ENCODE measurements around the gene NFIA.
A peak's percentile ranks its signal among the peaks of the same experiment; 100 is the strongest.

NFIA gene

DNA sequence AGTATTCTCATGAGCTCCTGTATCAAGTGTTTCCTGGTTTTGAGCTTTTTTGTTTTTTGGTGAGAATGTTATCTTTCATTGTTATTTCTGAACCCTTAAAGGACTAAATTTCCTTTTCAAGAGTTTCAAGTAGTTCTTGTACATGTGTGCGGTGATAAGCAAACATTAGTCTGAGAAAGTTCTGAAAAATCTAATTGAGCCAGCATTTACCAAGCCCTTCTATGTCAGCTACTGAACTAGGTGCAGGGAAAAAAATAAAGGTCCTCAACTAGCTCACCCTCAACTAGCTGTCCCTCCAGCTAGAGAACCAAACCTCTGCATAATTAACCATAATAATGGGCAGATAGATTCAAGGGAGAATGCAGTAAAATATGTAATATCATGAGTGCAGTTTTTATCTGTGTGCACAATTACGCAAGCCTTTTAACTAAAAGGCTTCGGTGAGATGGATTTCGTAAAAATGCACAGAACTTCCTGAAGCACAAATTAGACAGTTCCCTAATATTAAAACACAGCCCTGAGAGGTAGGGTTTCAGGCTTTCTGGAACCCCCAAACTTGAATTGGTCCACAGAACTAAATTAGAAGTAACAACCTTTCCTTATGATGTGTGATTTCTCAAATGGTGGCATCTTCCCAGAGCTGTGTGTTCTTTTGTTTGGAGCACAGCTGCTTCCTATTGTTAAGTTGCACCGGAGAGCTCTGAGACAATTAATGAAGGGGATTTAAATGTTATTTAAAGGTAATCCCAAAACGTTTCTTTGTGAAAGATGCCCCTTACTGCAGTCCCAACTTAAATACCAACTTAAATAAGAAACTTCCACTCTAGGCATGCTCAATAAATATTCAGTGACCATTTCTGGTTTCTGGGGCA, 165.8 kb downstream of the NFIA start:
- DNase-seq: no peak

DNA sequence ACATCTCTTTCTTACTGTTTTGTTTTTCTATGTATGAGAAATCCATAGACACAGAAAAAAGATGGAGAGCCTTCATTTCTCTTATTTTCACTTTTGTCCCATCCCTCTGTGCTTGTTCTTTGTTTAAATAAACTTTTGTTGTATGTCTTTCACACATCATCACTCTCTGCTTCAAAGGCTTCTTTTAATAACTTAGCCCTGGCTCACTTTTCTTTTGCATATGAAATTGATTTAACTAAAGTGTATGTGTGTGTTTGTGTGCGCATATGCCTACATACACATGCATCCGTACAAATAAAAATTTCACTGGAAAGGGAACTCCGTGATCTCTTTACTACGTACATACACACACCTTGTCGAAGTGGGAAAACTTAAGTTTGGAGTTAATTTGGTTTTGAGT, 168.6 kb downstream of the NFIA start:
- DNase-seq: no peak

DNA sequence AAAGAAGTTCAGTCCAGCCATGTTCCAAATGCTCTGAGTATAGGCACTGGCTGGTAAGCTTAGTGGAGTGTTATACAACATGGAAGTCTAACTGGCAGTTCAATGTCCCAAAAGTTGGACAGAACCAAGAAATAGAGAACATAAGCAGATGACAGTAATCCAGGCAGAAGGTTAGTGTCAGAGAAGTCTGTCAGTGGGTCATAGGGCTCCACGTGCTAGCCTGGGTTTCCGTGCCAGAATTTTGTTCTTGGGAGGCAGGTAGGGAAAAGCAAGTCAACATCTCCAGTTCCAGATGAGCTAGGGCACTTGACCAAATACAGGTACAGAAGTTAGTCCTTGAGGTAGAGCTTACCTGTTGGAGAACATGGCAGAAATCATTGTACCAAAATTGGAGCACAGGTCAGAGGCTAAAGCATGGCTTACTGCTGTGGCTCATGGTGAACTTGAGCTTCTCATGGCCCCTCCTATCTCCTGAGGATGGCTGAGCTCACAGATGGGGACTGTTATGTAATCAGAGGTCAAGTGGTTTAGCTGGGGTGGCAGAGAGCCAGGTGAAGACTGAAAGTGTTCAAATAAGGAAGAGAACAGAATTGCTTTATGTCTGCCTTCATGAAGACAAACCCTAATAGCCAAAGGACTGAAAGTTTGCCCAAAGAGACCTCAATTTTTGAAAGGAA, 170.8 kb downstream of the NFIA start:
- DNase-seq: no peak

DNA sequence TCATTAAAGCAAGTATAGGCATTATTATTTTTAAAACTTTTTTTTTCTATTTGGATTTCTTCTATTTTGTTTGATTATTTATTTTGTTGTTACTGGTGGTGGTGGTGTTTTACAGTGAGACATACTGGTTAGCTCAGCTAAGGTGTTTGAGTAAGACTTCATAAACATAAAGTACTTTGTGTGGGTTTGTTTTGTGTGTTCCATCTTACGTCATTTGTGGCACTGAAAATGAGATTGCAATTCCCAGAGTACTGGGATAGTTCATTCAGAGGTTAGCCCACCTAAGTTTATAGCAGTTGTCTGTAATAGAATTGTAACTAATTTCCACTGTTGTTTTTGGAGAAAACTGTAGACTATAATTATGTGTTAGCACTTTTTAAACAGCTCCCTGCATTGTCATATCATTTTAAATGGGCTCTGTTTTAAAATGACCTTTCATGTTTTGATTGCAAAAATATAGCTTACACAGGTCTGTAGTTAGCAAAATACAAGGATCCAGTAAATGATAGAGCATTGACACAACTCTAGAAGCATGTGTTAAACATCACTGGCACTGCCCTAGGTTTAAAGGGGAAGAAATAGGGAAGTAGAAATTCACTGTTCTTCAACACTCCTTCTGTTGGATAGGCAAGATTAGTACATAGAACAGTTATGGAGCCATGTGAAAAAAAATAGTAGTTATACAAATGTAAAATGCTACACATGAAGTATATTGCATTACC, 171.7 kb downstream of the NFIA start:
- no peak for DNase-seq

DNA sequence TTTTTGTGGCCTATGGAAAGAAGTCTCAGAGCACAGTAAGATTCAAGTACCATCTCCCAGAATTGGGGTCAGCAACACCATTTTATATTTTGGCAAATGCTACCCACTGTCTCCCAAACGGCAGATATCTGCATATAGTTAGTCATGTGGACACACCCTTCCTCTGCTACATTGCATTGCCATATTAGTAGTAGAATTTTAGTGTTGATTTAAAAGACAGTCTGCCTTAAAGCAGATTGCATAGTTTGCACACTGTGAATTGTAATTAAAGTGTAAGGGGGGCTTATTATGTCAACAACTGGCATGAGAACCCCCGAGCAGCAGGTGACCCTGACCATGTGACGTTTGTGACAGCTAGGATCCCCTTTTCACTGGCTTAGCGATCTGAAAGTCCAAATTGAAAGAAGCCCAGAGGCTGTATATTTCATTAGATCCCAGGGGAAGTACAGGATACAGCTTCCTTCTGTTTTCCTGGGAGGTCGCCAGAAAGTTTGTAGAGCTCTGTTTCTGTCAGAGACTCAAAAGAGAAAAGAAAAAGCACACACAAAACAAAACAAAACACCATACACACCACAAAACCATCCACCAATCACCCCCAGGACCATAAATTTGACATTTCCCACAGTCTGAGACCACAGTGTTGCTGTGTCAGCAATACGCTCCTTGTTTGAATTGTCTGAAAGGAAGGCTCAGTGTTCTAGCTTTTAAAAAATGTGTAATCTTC, 172.4 kb downstream of the NFIA start:
- peak; percentile 35 for DNase-seq

DNA sequence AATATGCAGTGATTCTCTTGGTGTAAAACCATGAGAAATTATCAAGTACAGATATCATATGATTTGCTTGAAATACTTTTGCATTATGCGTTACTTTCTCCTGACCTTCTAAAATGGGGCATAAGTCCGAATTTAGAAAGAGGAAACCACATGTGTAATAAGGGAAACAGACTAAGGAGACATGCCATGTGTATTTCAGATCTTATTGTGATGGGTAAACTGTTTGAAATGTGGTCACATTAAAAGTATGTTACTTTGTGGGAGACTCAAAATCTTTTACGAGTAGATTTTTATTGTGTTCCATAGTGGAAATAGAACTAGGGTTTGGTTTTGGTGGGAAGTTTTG, 173.0 kb downstream of the NFIA start:
- no peak for DNase-seq

DNA sequence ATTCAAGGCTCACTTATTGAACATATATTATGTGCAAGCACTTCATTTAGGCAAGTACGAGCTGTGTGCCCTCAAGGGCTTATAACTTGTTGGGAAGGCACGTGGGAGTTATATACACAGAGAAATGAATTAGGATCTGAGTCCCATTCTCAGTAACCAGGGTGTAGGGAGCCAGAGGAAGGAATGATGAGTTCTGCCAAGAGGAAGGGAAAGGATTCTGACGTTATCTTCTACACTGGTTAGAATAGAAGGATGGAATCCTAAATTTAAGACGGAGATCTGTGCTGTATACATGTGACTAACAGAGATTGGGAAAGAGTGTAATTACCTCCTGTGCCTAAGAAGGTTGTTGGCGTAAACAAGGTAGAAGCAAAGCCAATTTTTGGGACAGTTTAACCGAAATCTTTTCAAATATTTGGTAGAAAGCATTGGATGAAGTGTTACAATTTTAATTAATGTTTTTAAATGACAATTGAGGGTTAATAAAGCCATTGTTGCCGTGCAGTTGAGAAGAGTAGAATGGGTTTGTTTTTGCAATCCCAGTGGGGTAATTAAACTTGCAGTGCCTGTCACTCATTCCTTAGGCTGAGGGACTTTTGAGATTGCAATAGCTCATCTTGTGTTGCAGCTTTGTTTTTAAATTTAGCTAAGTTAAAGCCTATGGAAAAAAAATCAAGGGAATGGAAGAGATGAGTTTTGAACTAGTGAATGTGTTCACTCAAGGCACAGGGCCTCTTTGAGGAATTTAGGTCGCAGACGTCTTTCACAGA, 177.2 kb downstream of the NFIA start:
- no peak for DNase-seq

DNA sequence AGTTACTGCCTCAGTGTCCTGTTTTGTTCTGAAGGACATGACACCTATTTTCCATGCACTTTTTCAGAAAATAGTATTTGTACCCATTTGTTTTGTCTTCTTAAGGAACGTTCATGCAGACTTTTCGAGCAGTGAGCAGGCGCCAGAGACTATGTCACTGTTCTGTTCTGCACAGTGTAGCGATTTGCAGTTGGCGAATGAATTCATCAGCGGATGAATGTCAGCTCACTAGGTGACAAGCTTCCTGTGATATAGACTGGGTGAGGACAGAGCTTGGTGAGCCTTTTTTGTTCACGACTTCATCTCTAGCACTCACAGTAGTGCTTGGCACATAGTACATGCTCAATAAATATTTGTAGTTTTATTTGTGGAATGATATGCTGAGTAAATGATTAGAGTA, 177.8 kb downstream of the NFIA start:
- DNase-seq: no peak

DNA sequence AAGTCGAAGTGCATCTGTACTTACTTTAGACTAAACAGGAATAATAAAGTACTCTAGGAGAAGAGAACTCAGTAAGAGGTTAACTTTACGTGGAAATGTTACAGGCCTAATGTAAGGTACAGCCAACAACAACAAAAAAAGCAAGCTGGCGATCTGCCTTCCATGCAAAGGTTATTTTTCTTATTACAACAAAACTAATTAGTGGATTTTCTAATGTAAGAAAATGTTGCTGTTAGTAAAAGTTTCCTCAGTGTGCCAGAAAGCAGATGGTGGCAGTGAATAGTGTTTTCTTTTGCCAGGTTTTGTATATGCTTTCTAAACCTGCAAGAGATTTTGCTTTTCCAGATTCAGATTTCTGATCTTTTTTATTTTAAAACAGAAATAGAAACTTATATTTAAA, 179.2 kb downstream of the NFIA start:
- no peak for DNase-seq

DNA sequence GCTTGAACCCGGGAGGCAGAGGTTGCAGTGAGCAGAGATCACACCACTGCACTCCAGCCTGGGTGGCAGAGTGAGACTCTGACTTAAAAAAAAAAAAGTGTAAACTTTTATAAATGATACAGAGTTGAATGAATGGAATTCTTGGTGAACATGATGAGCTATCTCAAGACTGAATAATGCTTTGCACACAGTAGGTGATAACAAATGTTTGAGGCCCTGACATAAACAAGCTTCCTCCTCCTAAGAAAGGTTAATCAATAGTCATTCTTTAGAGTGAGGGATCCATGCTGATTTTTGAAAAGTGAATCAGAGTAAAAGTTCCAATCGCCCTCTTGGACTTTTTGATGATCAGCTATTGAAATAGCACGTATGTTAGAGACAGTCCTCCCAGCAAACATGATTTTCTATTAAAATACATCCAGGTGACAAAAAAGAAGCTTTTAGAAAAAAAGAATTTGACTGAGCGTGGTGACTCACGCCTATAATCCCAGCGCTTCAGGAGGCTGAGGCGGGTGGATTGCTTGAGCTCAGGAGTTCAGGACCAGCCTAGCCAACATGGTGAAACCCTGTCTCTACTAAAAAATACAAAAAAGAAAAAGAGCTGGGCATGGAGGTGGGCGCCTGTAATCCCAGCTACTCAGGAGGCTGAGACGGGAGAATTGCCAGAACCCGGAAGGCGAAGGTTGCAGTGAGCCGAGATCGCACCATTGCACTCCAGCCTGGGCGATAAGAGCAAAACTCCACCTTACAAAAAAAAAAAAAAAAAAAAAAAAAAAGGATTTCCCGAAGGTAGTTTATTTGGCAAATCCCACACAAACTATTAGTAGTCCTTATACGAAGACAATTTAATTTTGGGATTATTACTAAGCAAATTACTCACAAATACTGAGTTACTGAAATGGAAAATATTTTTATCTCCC, 181.8 kb downstream of the NFIA start:
- no peak for DNase-seq

DNA sequence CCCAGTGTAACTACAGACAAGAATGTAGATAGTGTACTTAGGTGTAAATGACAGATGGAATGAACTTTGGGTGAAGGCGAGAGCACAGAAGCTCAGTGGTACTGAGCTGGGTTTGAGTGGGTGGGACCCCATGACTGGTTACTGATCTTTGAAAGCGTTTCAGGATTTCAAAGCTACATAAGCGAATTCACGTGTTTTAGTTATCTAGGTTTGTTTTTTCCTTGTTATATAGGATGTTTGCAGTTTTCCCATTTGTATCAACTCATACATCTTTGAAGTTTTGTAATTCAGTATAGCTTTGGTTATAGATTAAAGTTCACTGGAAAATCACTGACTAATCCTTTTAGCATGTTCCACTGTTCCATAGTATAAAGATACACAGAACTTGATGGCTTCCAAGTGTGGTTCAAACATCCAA, 182.5 kb downstream of the NFIA start:
- no peak for DNase-seq

DNA sequence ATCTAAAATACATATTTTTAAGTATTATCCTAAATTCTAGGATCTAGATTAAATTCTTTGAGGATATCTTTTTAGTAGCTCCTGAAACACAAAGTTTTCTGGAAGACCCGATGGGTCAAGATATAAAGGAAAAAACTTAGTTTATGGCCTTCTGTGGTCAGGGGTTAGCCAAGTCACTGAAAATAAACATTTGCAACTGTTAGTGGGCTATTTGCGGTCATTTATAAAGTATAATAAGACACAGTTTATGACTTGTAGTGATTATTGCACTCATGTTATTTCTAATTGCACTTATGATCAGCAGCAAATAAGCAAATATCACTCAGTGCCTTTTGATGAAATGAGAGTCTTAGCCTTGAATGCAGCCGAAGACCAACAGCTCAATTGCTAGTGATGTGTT, 183.3 kb downstream of the NFIA start:
- DNase-seq: no peak

DNA sequence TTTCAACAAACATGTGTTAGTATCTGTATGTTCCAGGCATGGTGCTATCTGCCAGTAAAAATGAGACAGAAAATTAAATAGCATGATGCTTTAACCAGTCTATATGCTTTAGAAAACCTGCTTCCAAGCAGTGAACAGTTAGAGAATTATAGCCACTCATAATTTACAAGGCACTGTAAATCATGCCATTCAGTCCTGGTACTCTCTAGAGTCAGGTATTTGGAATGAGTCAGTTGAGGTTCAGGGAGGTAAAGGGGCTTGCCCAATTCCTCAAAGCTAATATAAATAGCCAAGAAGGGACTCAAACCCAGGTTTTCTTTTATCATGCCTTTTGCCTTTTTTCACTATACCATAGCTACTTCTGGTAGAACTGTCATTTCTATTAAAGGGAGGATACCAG, 184.4 kb downstream of the NFIA start:
- no peak for DNase-seq

DNA sequence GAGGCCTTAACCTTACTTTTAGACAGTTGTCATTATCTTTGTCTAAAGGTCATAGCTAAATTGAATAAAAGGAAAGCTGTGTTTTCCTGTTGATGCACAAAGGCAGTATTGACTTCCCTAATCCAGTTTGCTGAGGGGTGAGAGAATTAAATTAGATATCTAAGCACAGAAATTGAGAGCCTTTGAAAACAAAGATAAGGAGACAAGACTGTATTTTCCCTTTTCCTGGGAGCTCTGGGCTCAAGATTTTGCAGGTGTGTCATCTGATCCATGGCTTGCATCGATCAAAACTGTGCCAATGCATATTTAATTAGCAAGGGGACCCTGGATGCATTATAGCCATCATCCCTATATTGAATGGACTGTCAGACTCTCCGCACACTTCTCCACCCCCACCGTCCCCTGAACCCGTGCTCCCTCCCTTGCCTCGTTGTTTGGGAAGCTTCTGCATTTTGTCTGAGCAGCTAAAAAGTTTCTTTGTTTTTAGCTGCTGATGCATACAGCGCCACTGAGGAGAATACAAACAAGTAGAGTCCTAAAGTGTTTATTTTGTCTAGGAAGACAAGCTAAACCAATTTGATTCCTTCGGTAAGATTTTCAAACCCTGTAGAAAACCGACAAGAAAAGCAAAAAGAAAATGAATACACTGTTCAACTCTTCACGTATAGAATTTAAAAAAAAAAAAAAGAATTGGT, 186.3 kb downstream of the NFIA start:
- DNase-seq: no peak

DNA sequence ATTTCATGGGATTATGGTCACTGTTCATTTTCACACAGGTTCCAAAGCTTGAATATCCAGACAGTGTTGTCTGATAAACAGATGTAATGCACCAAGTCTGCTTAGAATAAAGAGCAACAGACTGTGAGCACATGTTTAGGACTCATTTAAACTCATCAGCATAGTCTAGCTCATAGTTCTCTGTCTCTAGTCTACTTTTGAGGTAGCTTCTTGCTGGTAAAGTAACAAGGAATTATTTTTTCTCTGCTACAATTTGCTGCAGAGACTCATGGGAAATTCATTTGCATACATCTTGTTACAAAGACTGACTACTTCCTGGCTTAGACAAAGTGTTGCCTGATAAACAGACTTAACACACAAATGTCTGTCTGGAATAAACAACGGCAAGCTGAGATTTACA, 187.2 kb downstream of the NFIA start:
- no peak for DNase-seq

DNA sequence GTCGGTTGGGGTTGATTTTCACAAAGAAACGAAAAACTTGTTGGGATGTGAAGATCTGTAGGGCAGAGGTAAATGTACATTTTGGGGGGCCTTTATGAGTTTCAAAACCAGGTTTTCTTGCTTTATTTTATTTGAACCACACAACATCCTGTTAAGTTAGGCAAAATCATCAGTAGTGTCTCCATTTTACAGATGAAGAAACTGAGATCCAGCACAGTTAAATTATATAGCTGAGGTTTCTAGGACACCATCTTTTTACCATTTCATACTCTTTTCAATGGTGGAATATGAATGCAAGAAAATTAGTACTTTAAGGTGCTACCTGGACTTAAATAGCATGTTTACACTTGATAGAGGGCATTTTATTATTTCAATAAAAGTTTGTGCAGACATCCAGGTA, 187.7 kb downstream of the NFIA start:
- no peak for DNase-seq

DNA sequence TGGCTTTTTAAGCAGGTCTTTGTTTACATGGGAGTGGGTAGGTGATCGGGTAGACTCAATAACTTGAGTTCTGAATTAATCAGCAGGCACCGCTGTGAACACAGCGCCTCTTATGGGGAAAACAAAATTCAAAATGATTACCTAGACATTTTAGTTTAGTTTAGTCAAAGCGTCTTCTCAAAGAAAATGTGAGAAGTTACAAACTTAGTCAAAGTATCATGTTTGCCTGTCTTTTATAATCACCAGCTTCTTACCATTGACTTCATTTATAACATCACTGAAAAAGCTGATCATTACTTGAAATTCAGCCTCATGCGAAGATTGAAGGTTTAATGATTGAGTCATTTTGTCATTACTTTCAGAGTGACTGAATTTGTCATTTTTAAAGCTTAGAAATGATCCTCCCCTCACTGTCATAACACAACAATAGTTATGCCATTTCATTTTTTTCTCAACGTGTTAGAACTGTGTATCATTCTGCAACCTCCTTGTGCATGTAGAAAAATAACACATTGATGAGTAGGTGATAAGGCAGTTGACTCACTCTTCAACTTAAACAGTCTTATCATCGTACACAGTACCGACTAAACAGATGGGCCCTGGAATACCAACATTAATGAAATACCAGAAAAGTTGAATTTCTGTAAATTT, 188.5 kb downstream of the NFIA start:
- no peak for DNase-seq

DNA sequence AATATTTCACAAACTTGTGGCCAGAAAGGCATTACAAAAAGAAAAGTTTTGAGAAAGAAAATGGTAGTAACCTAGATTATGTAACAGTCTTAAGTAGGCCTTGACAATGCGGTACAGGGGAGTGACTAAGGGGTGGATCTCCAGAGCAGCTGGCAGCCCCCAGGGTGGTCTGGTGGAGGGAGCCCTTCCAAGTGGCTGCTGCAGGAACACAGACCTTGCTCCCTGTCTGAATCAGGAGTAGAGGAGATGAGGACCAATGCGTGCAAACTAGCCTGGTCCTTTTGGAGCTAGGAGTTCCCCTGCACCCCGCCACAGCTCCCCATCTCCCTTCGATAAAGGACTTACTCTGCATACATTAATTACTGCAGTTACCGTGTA, 189.0 kb downstream of the NFIA start:
- DNase-seq: no peak

DNA sequence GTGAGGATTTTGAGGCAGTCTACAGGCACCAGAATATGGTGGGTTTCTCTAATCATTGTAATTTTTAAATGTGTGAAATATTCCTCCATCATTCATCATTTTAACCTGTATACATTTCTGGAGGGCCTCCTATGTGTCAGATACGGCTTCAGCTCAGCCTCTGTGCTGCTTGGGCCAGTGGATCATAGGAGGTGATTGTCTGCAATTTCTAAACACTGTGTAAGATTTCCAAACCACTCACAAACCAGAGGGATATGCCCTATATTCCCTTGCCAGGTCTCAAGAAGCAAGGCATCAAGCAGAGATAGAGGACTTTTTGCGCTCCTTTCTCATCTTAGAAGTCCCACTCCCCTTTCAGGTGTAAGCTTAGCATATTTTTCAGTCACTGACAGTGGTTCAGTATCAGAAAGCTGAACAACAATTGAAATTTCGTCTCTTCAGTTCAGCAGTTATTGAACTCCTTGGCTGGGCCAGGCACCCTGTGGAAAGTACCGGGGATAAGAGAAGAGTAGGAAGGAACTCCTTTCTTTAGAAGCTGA, 190.9 kb downstream of the NFIA start:
- DNase-seq: no peak

Measured in right kidney (tissue), 1 donor.